NB4 (cell line): ENCODE measurements around the gene AANAT.
"Not testable (repeated sequence)": the region's sequence is repeated elsewhere in the genome, so short reads cannot be mapped to it uniquely, and the experiment has no call there.

Experiments
- DNase-seq: peaks from one replicate; pipeline ENCODE4 v3.0.0; 2010; ENCODE audit warnings: low read depth
- H3K4me3 ChIP-seq: one replicate; pipeline ENCODE4 v1.5.1; 2011; ENCODE audit warnings: mild to moderate bottlenecking, low read depth, low read length, moderate library complexity
- CTCF ChIP-seq: IDR thresholded peaks from one replicate; pipeline ENCODE4 v1.5.1; 2012; ENCODE audit warnings: low read depth, low read length
- MAX ChIP-seq: IDR thresholded peaks from 2 replicates; pipeline ENCODE4 v1.6.1; 2011; ENCODE audit warnings: low read depth, low read length
- MYC ChIP-seq: IDR thresholded peaks from 2 replicates; pipeline ENCODE4 v1.6.1; 2011; ENCODE audit warnings: low read depth, low read length
- POLR2A ChIP-seq: IDR thresholded peaks from 2 replicates; pipeline ENCODE4 v1.6.1; 2011; ENCODE audit warnings: mild to moderate bottlenecking; ENCODE audit not compliant: insufficient read length; ENCODE audit errors: extremely low read depth

Gene AANAT

DNA sequence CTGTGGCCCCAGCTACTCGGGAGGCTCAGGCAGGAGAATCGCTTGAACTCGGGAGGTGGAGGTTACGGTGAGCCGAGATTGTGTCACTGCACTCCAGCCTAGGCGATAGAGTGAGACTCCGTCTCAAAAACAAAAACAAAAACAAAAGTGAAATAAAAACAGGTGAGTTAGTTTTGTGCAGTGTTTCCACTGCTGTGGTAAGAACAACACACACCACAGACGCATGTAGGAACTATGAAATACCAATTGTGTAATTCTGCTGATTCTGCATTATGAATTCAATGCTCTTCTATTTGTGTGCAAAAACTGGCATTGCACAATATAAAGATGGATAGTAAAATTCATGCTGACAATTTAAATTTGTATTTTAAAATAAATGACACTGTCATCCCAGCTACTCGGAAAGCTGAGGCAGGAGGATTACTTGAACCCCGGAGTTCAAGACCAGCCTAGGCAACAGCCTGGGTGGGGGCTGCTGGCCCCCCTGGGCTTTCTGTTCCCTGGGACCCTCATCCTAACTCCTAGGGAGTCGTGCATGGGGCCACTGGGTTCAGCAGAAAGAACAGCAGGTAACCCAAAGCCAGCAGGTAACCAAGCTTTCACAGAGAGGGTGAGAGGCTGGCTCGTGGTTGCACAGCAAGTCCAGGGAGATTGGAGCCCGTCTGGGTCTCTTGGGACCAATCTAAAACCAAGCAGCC lies 44.4 kb downstream of the AANAT start:
- no peak for TF ChIP-seq POLR2A
- peak; percentile 34; the same call in 1 of the 2 replicates for TF ChIP-seq MYC
- no peak overlapping the region for H3K4me3 ChIP-seq
- peak; percentile 38 for DNase-seq

GRCh38 chr17:76512366-76513305 lies 45.2 kb downstream of the AANAT start:
- no peak overlapping the region for H3K4me3 ChIP-seq
- DNase-seq, result no peak
- TF ChIP-seq CTCF (no peak), MAX (no peak), POLR2A (no peak), MYC (no peak)

- TF ChIP-seq MAX (no peak), MYC (no peak), CTCF (no peak), POLR2A (no peak)
These were observed 45.9 kb downstream of the AANAT start for GRCh38 chr17:76513306-76513692.

DNA sequence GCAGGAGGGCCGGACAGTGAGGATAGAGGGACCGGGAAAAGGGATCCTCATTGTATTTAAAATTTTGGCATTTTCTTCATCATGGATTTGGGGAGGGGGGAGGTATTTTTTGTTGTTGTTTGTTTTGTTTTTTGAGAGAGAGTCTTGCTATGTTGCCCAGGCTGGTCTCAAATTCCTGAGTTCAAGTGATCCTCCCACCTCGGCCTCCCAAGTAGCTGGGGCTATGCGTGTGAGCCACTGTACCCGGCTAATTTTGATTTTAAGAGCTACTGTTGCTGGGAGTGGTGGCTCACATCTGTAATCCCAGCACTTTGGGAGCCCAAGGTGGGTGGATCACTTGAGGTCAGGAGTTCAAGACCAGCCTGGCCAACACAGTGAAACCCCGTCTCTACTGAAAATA lies 47.0 kb downstream of the AANAT start:
- not testable (repeated sequence) for DNase-seq, H3K4me3 ChIP-seq

More at GRCh38 chr17:76513306-76513692, 45.9 kb downstream of the AANAT start:
- H3K4me3 ChIP-seq, result no peak overlapping the region
- DNase-seq, result no peak

DNA sequence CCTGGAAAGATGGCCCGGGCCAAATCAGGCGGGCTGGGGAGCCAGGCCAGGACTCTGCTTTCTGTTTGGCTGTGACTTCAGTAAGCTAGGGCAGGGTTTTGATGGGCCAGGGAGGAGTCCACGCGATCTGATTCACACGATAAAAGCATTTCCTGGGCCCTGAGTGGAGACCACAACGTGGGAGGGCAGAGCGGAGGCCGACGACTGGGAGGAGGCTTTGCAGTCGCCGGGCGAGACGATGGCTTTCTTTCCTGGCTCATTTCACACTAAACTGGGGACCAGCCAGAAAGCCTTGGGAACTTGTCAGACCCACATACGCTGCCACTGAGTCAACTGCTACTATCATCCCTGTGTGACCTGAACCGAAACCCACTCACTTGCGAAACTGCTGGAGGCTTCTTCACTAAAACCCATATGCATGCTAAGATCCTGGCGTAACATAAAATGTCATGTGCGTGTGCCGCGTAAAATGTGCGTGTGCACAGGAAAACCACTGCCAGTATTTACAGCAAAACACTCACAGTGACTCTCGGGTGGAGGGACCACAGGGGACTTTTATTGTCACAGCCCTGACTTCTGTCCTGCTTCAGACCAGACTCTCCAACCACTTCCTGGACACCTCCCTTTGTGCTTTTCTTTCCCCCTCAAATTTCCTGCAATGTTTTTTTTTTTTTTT lies 48.0 kb downstream of the AANAT start:
- peak; percentile 32; the same call in 1 of the 2 replicates for TF ChIP-seq MAX
- no peak for TF ChIP-seq POLR2A
- no peak for TF ChIP-seq CTCF
- DNase-seq, result peak; percentile 73
- peak overlapping the region; percentile 14 for H3K4me3 ChIP-seq

- H3K4me3 ChIP-seq, result no peak overlapping the region
- no peak for DNase-seq
- TF ChIP-seq MYC, result no peak
- TF ChIP-seq POLR2A, result no peak
- no peak for TF ChIP-seq CTCF
- TF ChIP-seq MAX, result no peak
These were observed 50.2 kb downstream of the AANAT start for GRCh38 chr17:76517638-76518038.
